NCI-H2171 treated with DMSO at 0.1 percent for 48 hours (cell line): ENCODE data around the gene GRIK1.
A peak's percentile ranks its signal among the peaks of the same experiment; 100 is the strongest.

ENCODE experiments used
- DNase-seq: peaks from one replicate; lab custom pipeline; 2025; lab: John Stamatoyannopoulos, UW

The GRIK1 gene

GRCh38 chr21:29718081-29718815 lies 221.5 kb downstream of the GRIK1 start:
- no peak for DNase-seq

GRCh38 chr21:29717659-29718058 lies 222.1 kb downstream of the GRIK1 start:
- DNase-seq, result no peak

GRCh38 chr21:29716753-29717152 lies 223.0 kb downstream of the GRIK1 start:
- no peak for DNase-seq

DNA sequence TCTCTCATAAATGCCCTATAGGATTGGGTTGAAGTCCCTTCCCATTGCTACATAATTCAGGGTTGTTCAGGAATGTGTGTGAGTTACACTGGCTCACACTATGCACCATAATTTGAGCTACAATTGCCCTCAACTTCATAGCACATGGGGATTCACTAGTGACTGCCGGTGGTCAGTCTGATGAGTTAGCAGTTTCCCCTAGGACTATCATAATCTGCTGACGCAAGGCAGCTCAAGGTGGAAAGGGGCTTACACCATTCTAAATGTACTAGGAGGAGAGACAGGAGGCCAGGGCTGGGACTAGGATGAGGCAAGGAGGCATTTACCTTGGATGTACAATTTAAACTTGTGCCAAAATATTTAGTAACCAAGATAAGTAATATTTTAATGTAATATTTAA lies 224.7 kb downstream of the GRIK1 start:
- no peak for DNase-seq

DNA sequence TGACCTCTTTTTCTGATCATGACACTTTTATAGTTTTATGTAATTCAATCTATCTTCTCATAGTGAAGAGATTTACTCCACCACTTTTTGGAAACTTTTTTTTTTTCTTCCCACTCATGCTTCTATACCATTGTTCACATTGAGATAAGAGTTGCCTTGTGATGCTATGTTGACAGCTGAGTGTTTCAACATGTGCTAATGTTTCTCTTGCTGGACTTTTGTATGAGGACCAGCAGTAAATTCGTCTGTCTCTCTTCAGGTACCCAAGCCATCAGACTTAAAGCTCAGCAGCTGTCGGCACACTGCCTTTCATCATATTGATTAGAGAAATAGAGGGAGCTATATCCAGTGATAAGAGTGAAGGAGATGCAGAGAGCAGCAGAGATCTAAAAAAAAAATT lies 227.0 kb downstream of the GRIK1 start:
- no peak for DNase-seq

DNA sequence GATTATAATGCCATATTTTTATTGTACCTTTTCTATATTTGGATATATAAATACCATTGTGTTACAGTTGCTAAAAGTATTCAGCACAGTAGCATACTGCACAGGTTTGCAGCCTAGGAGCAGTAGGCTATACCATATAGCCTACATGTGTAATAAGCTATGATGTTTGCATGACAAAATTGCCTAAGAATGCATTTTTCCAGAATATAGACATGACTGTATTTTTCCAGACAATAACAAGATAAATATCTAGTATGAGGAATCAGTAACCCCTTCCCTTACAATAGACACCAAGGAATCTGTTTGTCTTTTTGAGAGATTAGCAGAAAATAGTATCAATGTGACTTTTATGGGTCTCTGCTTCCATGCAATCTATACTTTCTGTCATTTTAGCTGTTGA lies 228.6 kb downstream of the GRIK1 start:
- DNase-seq, result no peak

DNA sequence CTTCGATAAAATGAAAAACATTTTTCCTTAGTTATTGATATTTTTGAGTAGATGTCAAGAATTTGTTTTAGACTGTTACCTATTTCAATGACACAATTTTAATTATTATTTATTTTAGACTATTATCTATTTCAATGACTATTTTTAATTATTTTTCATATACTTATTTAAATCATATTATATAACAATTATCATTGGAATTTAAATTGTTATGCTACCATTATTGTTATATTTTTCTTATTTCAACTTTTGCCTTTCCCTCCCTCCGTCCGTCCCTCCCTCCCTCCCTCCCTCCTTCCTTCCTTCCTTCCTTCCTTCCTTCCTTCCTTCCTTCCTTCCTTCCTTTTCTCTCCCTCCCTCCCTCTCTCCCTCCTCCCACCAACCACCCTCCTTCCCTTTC lies 229.3 kb downstream of the GRIK1 start:
- no peak for DNase-seq

- no peak for DNase-seq
Observed at GRCh38 chr21:29708401-29708800, 231.4 kb downstream of the GRIK1 start.

DNA sequence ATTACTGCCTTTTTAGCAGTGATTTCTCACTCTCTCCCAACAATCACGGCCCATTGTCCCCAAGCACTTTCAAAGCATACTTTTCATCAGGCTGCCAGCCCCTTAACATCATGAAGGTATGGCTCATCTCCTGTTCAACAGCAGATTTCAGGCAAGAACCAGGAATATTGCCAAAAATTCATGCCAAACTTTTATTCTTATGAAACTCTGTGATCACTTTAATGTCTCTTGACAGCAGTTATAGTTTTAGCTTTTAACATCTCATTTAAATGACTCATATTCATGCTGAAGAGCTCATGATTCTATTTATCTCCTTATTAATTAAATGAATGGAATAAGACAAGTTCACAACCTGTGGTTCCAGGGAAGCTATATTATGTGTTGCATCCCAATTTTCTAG lies 235.1 kb downstream of the GRIK1 start:
- no peak for DNase-seq

- DNase-seq, result no peak
Observed at GRCh38 chr21:29701676-29702075, 238.1 kb downstream of the GRIK1 start.

GRCh38 chr21:29697555-29698193 lies 242.1 kb downstream of the GRIK1 start:
- no peak for DNase-seq

- no peak for DNase-seq
Observed at GRCh38 chr21:29696937-29697336, 242.9 kb downstream of the GRIK1 start.

- DNase-seq, result no peak
Observed at GRCh38 chr21:29691616-29692491, 247.9 kb downstream of the GRIK1 start.

GRCh38 chr21:29689753-29690152 lies 250.0 kb downstream of the GRIK1 start:
- no peak for DNase-seq

DNA sequence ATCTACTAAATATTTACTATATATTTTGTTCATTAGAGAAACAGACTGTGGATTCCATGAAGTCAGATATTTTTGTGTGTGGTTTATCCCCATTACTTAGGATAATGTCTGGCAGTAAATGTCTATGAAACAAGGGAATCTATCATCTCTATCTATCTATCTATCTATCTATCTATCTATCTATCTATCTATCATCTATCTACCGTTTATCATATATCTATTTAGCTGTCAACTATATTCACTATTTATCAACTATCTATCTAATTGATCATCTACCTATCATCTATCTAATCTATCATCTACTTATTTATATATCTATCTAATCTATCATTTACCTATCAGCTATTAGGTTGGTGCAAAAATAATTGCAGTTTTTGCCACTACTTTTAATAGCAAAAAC lies 255.7 kb downstream of the GRIK1 start:
- no peak for DNase-seq

DNA sequence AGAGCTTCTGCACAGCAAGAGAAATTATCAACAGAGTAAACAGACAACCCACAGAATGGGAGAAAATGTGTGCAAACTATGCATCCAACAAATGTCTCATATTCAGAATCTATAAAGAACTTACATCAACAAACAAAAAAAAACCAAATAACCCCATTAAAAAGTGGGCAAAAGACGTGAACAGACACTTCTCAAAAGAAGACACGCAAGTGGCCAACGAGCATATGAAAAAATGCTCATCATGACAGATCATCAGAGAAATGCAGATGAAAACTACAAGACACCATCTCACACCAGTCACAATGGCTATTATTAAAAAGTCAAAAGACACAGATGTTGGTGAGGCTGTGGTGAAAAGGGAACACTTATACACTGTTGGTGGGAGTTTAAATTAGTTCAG lies 257.0 kb downstream of the GRIK1 start:
- no peak for DNase-seq

DNA sequence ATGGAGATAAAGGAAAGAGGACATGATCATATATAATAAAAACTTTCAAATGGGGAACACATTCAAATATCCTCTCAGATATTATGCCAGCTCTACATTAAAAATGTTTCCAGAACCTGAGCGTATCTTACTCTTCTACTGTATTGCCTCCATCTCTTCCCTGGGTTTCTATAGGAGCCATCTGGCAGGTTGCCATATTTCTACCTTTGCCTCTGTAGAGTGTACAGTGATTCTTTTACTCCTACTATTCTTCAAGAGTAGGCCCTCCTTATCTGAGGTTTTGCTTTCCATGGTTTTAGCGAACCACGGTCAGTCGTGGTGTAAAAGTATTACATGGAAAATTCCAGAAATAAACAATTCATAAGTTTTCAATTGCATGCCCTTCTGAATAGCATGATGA lies 259.5 kb downstream of the GRIK1 start:
- no peak for DNase-seq

GRCh38 chr21:29678626-29679025 lies 261.2 kb downstream of the GRIK1 start:
- DNase-seq, result no peak

DNA sequence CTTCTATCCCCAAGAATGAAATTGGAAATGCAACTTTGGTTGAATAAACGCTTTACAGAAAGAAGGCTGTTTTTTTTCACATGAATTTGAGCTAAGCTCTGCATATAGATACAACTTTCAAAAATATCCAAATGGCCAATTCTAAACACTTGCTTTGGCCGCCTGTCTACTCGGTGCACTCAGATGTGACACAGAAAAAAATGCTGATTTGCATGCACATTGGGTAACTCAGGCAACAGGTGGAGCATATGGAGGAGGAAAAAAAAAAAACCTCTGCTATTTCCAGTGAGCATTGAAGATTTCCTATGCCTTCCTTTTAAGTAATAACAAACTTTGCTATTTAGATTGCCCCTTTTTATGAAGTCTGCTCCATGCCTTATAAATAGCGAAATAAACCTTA lies 262.5 kb downstream of the GRIK1 start:
- DNase-seq, result peak; percentile 17

DNA sequence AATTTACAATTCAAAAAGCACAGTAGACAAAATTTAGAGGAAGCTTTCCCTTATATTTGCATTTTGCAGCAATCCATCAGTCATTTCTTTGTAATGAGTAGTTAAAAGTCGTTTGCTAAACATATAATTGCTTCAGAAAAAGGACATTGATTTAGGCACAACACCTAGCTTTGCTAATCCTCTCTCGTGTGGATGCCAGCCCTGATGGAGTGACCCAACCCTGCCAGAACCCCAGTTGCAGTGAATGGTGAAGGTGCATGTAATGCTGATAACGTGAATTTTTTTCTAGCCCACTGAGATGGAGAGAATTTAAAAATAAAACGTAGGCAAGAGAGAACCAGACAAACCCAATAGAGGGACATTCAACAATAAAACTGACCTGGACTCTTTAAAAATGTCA lies 263.4 kb downstream of the GRIK1 start:
- no peak for DNase-seq

- DNase-seq, result no peak
Observed at GRCh38 chr21:29675451-29675850, 264.3 kb downstream of the GRIK1 start.

GRCh38 chr21:29674343-29674742 lies 265.5 kb downstream of the GRIK1 start:
- peak; percentile 20 for DNase-seq

GRCh38 chr21:29673096-29673610 lies 266.6 kb downstream of the GRIK1 start:
- no peak for DNase-seq
